ENCODE measurements around the gene SNRNP27. TPM values are rescaled to one million over a fixed set of nuclear protein-coding genes. Genes with fewer than 3 reads are reported as not detected.
A peak's percentile ranks its signal among the peaks of the same experiment; 100 is the strongest.

SNRNP27 gene
- total and polyA plus RNA-seq, 9 of the 15 experiments (the other 6 are each of a cell fraction or from before 2014, with no cell fraction given) = 29.2 to 102 (median 65.7) TPM

DNA sequence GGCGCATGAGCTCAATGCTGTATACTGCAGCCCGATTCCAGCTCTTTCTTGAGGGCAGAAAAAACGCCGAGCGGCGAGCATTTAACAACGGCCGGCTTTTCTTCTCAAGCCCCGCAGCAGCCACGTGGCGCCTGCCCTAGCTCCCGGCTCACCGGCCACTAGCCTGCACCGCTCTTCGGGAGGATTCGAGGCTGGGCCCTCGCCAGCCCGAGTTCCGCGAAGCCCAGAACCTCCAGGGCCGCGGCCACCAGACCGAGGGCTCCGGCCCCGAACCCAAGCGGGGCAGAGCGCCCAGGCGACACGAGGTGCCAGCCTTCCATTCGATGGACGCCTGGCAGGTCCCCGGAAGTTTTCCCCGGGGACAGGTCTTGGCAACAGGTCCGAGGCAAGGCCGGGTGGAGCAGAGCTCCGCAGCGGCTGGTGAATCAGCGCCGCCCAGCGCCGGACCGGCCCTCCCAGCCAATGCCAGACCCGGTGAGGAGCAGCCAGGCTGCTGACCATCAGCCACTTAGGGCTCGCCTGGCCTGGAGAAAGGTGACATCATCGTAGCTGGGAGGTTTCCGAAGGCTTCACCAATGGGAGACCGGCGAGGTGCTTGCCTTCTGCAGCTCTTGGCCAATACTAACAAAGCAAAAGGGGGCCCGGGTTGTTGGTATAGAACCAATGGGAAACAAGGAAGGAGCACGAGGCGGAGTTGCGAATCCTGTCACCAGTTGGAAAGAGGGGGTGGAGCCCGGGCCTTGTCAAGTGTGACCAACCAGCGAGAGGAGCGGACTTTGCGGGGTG is 20.6 kb downstream of the SNRNP27 start (continued):
- TF ChIP-seq ZNF318 (IDR thresholded peaks at IDR 0.05; ENCODE audit: borderline replicate concordance in 1 of 2, low read depth in 1 of 2) (no peak), ZNF75A (CRISPR knock-in tag; IDR thresholded peaks at IDR 0.05) (no peak), LCOR (CRISPR knock-in tag; IDR thresholded peaks at IDR 0.05) (peak; percentile 92), IRF2 (CRISPR knock-in tag; IDR thresholded peaks at IDR 0.05) (no peak), MEIS2 (IDR thresholded peaks at IDR 0.05; ENCODE audit: partially characterized antibody) (no peak), MTF1 (CRISPR knock-in tag; IDR thresholded peaks at IDR 0.05; ENCODE audit: borderline replicate concordance) (no peak), RAD51 (IDR thresholded peaks at IDR 0.05; ENCODE audit: borderline replicate concordance, low read depth) (peak; percentile 8; the same call in 1 of the 2 replicates), ZNF696 (CRISPR knock-in tag; conservative IDR thresholded peaks at IDR 0.05) (no peak), POU5F1 (IDR thresholded peaks at IDR 0.05; ENCODE audit: borderline replicate concordance, low read depth, low read length, partially characterized antibody) (no peak), NR4A1 (CRISPR knock-in tag; IDR thresholded peaks at IDR 0.05) (peak; percentile 73; the same call in 1 of the 2 replicates), NR4A1 (tag; IDR thresholded peaks at IDR 0.05) (0 out of 2 replicates have a peak, but pooled peaks have one; percentile 66), RCOR1 (IDR thresholded peaks at IDR 0.05; ENCODE audit: borderline replicate concordance in 1 of 2, low read depth in 2 of 2, low read length in 2 of 2) (no peak; a peak in 2 of 4 replicates), ZNF644 (tag; IDR thresholded peaks at IDR 0.05; ENCODE audit: low read depth) (0 out of 2 replicates have a peak, but pooled peaks have one; percentile 38), MTA1 (IDR thresholded peaks at IDR 0.05; ENCODE audit: borderline replicate concordance) (no peak), ARHGAP35 (IDR thresholded peaks at IDR 0.05; ENCODE audit: partially characterized antibody) (no peak), ZFPM2 (CRISPR knock-in tag; IDR thresholded peaks at IDR 0.05) (no peak)
- TF ChIP-seq, protein P1, sequence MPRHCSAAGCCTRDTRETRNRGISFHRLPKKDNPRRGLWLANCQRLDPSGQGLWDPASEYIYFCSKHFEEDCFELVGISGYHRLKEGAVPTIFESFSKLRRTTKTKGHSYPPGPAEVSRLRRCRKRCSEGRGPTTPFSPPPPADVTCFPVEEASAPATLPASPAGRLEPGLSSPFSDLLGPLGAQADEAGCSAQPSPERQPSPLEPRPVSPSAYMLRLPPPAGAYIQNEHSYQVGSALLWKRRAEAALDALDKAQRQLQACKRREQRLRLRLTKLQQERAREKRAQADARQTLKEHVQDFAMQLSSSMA (CRISPR knock-in tag; IDR thresholded peaks at IDR 0.05) = 0 out of 2 replicates have a peak, but pooled peaks have one; percentile 56
- TF ChIP-seq, protein P2, sequence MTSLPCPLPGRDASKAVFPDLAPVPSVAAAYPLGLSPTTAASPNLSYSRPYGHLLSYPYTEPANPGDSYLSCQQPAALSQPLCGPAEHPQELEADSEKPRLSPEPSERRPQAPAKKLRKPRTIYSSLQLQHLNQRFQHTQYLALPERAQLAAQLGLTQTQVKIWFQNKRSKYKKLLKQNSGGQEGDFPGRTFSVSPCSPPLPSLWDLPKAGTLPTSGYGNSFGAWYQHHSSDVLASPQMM (CRISPR knock-in tag; IDR thresholded peaks at IDR 0.05) = no peak
